ENCODE results near the gene RAB33A.

RAB33A gene

GRCh38 chrX:130155564-130155963 is 16.2 kb upstream of the RAB33A start:
- Histone ChIP-seq H3K4me3 (ENCODE audit: low read length in 2 of 2) (no peak overlapping the region), H3K27ac (ENCODE audit: low read depth in 2 of 2, low read length in 2 of 2) (no peak overlapping the region)

GRCh38 chrX:130158311-130158710 is 13.5 kb upstream of the RAB33A start:
- Histone ChIP-seq H3K27ac (ENCODE audit: low read depth in 2 of 2, low read length in 2 of 2) (no peak overlapping the region), H3K4me3 (ENCODE audit: low read length in 2 of 2) (no peak overlapping the region), H3K9me3 (ENCODE audit: control insufficient read depth in 2 of 2, low read length in 2 of 2) (no peaks in the 10 kb centered on the region), H3K9ac (ENCODE audit: low read depth in 1 of 2, low read length in 2 of 2) (no peak overlapping the region), H3K36me3 (ENCODE audit: control insufficient read depth in 2 of 2, insufficient read depth in 2 of 2, low read length in 2 of 2) (no peaks in the 10 kb centered on the region), H3K27me3 (ENCODE audit: control insufficient read depth in 2 of 2, insufficient read depth in 2 of 2, low read length in 2 of 2) (no peaks in the 10 kb centered on the region), H3K4me1 (ENCODE audit: control insufficient read depth in 2 of 2, insufficient read depth in 2 of 2, low read length in 2 of 2) (no peaks in the 10 kb centered on the region)

More at GRCh38 chrX:130155564-130155963, 16.2 kb upstream of the RAB33A start:
- Histone ChIP-seq H3K36me3 (ENCODE audit: control insufficient read depth in 2 of 2, insufficient read depth in 2 of 2, low read length in 2 of 2) (no peaks in the 10 kb centered on the region), H3K27me3 (ENCODE audit: control insufficient read depth in 2 of 2, insufficient read depth in 2 of 2, low read length in 2 of 2) (no peaks in the 10 kb centered on the region), H3K9me3 (ENCODE audit: control insufficient read depth in 2 of 2, low read length in 2 of 2) (no peaks in the 10 kb centered on the region), H3K9ac (ENCODE audit: low read depth in 1 of 2, low read length in 2 of 2) (no peak overlapping the region), H3K4me1 (ENCODE audit: control insufficient read depth in 2 of 2, insufficient read depth in 2 of 2, low read length in 2 of 2) (no peaks in the 10 kb centered on the region)

GRCh38 chrX:130159776-130160175 is 12.0 kb upstream of the RAB33A start:
- Histone ChIP-seq H3K4me1 (ENCODE audit: control insufficient read depth in 2 of 2, insufficient read depth in 2 of 2, low read length in 2 of 2) (peaks cover 2 to 5% of the 10 kb centered on the region in 2 donors), H3K4me3 (ENCODE audit: low read length in 2 of 2) (no peak overlapping the region)

GRCh38 chrX:130162094-130162735 is 9.5 kb upstream of the RAB33A start:
- no peaks in the 10 kb centered on the region for H3K27me3 ChIP-seq (ENCODE audit: control insufficient read depth in 2 of 2, insufficient read depth in 2 of 2, low read length in 2 of 2)
- H3K27ac ChIP-seq (ENCODE audit: low read depth in 2 of 2, low read length in 2 of 2) = no peak overlapping the region
- H3K4me1 ChIP-seq (ENCODE audit: control insufficient read depth in 2 of 2, insufficient read depth in 2 of 2, low read length in 2 of 2) = peaks cover 3 to 12% of the 10 kb centered on the region in 2 donors
- no peak overlapping the region for H3K4me3 ChIP-seq (ENCODE audit: low read length in 2 of 2)
- H3K36me3 ChIP-seq (ENCODE audit: control insufficient read depth in 2 of 2, insufficient read depth in 2 of 2, low read length in 2 of 2) = no peaks in the 10 kb centered on the region
- H3K9me3 ChIP-seq (ENCODE audit: control insufficient read depth in 2 of 2, low read length in 2 of 2) = no peaks in the 10 kb centered on the region
- H3K9ac ChIP-seq (ENCODE audit: low read depth in 1 of 2, low read length in 2 of 2) = no peak overlapping the region

More at GRCh38 chrX:130159776-130160175, 12.0 kb upstream of the RAB33A start:
- H3K36me3 ChIP-seq (ENCODE audit: control insufficient read depth in 2 of 2, insufficient read depth in 2 of 2, low read length in 2 of 2) = no peaks in the 10 kb centered on the region
- H3K9me3 ChIP-seq (ENCODE audit: control insufficient read depth in 2 of 2, low read length in 2 of 2) = no peaks in the 10 kb centered on the region
- H3K27me3 ChIP-seq (ENCODE audit: control insufficient read depth in 2 of 2, insufficient read depth in 2 of 2, low read length in 2 of 2) = no peaks in the 10 kb centered on the region
- H3K9ac ChIP-seq (ENCODE audit: low read depth in 1 of 2, low read length in 2 of 2) = no peak overlapping the region
- H3K27ac ChIP-seq (ENCODE audit: low read depth in 2 of 2, low read length in 2 of 2) = no peak overlapping the region

GRCh38 chrX:130163398-130163797 is 8.4 kb upstream of the RAB33A start:
- Histone ChIP-seq H3K9ac (ENCODE audit: low read depth in 1 of 2, low read length in 2 of 2) (no peak overlapping the region), H3K27me3 (ENCODE audit: control insufficient read depth in 2 of 2, insufficient read depth in 2 of 2, low read length in 2 of 2) (no peaks in the 10 kb centered on the region), H3K36me3 (ENCODE audit: control insufficient read depth in 2 of 2, insufficient read depth in 2 of 2, low read length in 2 of 2) (no peaks in the 10 kb centered on the region), H3K9me3 (ENCODE audit: control insufficient read depth in 2 of 2, low read length in 2 of 2) (no peaks in the 10 kb centered on the region), H3K4me3 (ENCODE audit: low read length in 2 of 2) (no peak overlapping the region), H3K27ac (ENCODE audit: low read depth in 2 of 2, low read length in 2 of 2) (no peak overlapping the region), H3K4me1 (ENCODE audit: control insufficient read depth in 2 of 2, insufficient read depth in 2 of 2, low read length in 2 of 2) (peaks cover 3 to 12% of the 10 kb centered on the region in 2 donors)

- H3K9me3 ChIP-seq (ENCODE audit: control insufficient read depth in 2 of 2, low read length in 2 of 2) = no peaks in the 10 kb centered on the region
- peak overlapping the region; percentile 70 to 78 for H3K9ac ChIP-seq (ENCODE audit: low read depth in 1 of 2, low read length in 2 of 2)
- peak overlapping the region; percentile 83 to 85 for H3K4me3 ChIP-seq (ENCODE audit: low read length in 2 of 2)
- H3K36me3 ChIP-seq (ENCODE audit: control insufficient read depth in 2 of 2, insufficient read depth in 2 of 2, low read length in 2 of 2) = no peaks in the 10 kb centered on the region
- peak overlapping the region; percentile 78 to 93 for H3K27ac ChIP-seq (ENCODE audit: low read depth in 2 of 2, low read length in 2 of 2)
- H3K27me3 ChIP-seq (ENCODE audit: control insufficient read depth in 2 of 2, insufficient read depth in 2 of 2, low read length in 2 of 2) = peaks cover 0 to 2% of the 10 kb centered on the region in 2 donors
- H3K4me1 ChIP-seq (ENCODE audit: control insufficient read depth in 2 of 2, insufficient read depth in 2 of 2, low read length in 2 of 2) = peaks cover 3 to 12% of the 10 kb centered on the region in 2 donors
Measured at GRCh38 chrX:130165181-130165702, 6.5 kb upstream of the RAB33A start.

- H3K27ac ChIP-seq (ENCODE audit: low read depth in 2 of 2, low read length in 2 of 2) = peak within 1 kb of the TSS; percentile 87 to 93
- peaks cover 0 to 6% of the 10 kb centered on the region in 2 donors for H3K27me3 ChIP-seq (ENCODE audit: control insufficient read depth in 2 of 2, insufficient read depth in 2 of 2, low read length in 2 of 2)
- peak within 1 kb of the TSS; percentile 83 to 85 for H3K4me3 ChIP-seq (ENCODE audit: low read length in 2 of 2)
- H3K4me1 ChIP-seq (ENCODE audit: control insufficient read depth in 2 of 2, insufficient read depth in 2 of 2, low read length in 2 of 2) = peaks cover 3 to 12% of the 10 kb centered on the region in 2 donors
- no peaks in the 10 kb centered on the region for H3K36me3 ChIP-seq (ENCODE audit: control insufficient read depth in 2 of 2, insufficient read depth in 2 of 2, low read length in 2 of 2)
- peak within 1 kb of the TSS; percentile 74 to 78 for H3K9ac ChIP-seq (ENCODE audit: low read depth in 1 of 2, low read length in 2 of 2)
- no peaks in the 10 kb centered on the region for H3K9me3 ChIP-seq (ENCODE audit: control insufficient read depth in 2 of 2, low read length in 2 of 2)
Measured at GRCh38 chrX:130165703-130166502, 5.9 kb upstream of the RAB33A start, which contains the start of gene AIFM1. TSS of gene AIFM1 (minus strand) at chrX:130165841. CDS start at chrX:130165656, 185 bp downstream.

- H3K27ac ChIP-seq (ENCODE audit: low read depth in 2 of 2, low read length in 2 of 2) = peak overlapping the region; percentile 87 to 93
- H3K36me3 ChIP-seq (ENCODE audit: control insufficient read depth in 2 of 2, insufficient read depth in 2 of 2, low read length in 2 of 2) = no peaks in the 10 kb centered on the region
- peak overlapping the region; percentile 83 to 85 for H3K4me3 ChIP-seq (ENCODE audit: low read length in 2 of 2)
- H3K9me3 ChIP-seq (ENCODE audit: control insufficient read depth in 2 of 2, low read length in 2 of 2) = no peaks in the 10 kb centered on the region
- peak overlapping the region; percentile 53 to 63 for H3K9ac ChIP-seq (ENCODE audit: low read depth in 1 of 2, low read length in 2 of 2)
- peaks cover 3 to 12% of the 10 kb centered on the region in 2 donors for H3K4me1 ChIP-seq (ENCODE audit: control insufficient read depth in 2 of 2, insufficient read depth in 2 of 2, low read length in 2 of 2)
- peaks cover 3 to 6% of the 10 kb centered on the region in 2 donors for H3K27me3 ChIP-seq (ENCODE audit: control insufficient read depth in 2 of 2, insufficient read depth in 2 of 2, low read length in 2 of 2)
Measured at GRCh38 chrX:130166503-130166777, 5.3 kb upstream of the RAB33A start.

- peak overlapping the region in 1 of 2 donors; percentile 83 for H3K4me3 ChIP-seq (ENCODE audit: low read length in 2 of 2)
- H3K27ac ChIP-seq (ENCODE audit: low read depth in 2 of 2, low read length in 2 of 2) = no peak overlapping the region
- H3K27me3 ChIP-seq (ENCODE audit: control insufficient read depth in 2 of 2, insufficient read depth in 2 of 2, low read length in 2 of 2) = peaks cover 3 to 8% of the 10 kb centered on the region in 2 donors
- H3K4me1 ChIP-seq (ENCODE audit: control insufficient read depth in 2 of 2, insufficient read depth in 2 of 2, low read length in 2 of 2) = peaks cover 3 to 12% of the 10 kb centered on the region in 2 donors
- H3K9me3 ChIP-seq (ENCODE audit: control insufficient read depth in 2 of 2, low read length in 2 of 2) = no peaks in the 10 kb centered on the region
- H3K9ac ChIP-seq (ENCODE audit: low read depth in 1 of 2, low read length in 2 of 2) = no peak overlapping the region
- no peaks in the 10 kb centered on the region for H3K36me3 ChIP-seq (ENCODE audit: control insufficient read depth in 2 of 2, insufficient read depth in 2 of 2, low read length in 2 of 2)
Measured at GRCh38 chrX:130167040-130167439, 4.7 kb upstream of the RAB33A start.

Data from mucosa of rectum (tissue), 2 donors.